Kidney (tissue), 14 donors: ENCODE data around the gene ENTREP1. TPM values are rescaled to one million over a fixed set of nuclear protein-coding genes. Genes with fewer than 3 reads are reported as not detected.

Source experiments
- DNase-seq, 5 donors: peaks; one replicate each; pipeline ENCODE4 v3.0.0-alpha.2; 2013 to 2020
- FAIRE-seq: peaks from 2 replicates; lab custom pipeline; 2012; peaks lifted over from hg19 to GRCh38; lab: Jason Lieb, UNC
- H3K27ac ChIP-seq, 2 donors: one replicate each; pipeline ENCODE4 v1.7.0; 2013; ENCODE audit warnings: low read depth in 2 of 2, low read length in 2 of 2, inconsistent platforms in 1 of 2
- H3K27me3 ChIP-seq: one replicate; pipeline ENCODE4 v1.7.1; 2013; ENCODE audit warnings: low read length, inconsistent platforms; ENCODE audit not compliant: control insufficient read depth, insufficient read depth
- H3K36me3 ChIP-seq, 3 donors: one replicate each; pipeline versions ENCODE4 v1.7.0 to v1.7.1; 2013; ENCODE audit warnings: low read length in 3 of 3, control low read depth in 1 of 3, inconsistent platforms in 1 of 3; ENCODE audit not compliant: insufficient read depth in 3 of 3, control insufficient read depth in 2 of 3
- H3K4me1 ChIP-seq, 3 donors: one replicate each; pipeline versions ENCODE4 v1.7.0 to v1.7.1; 2013; ENCODE audit warnings: low read length in 3 of 3, inconsistent platforms in 1 of 3, low read depth in 1 of 3; ENCODE audit not compliant: control insufficient read depth in 2 of 3, insufficient read depth in 2 of 3
- H3K4me3 ChIP-seq, 3 donors: one replicate each; pipeline versions ENCODE4 v1.7.0 to v1.8.1; 2013; ENCODE audit warnings: low read length in 3 of 3, control low read depth in 1 of 3, inconsistent platforms in 1 of 3
- H3K9ac ChIP-seq, 3 donors: one replicate each; pipeline versions ENCODE4 v1.7.0 to v1.7.1; 2013; ENCODE audit warnings: low read length in 3 of 3, control low read depth in 1 of 3, inconsistent platforms in 1 of 3
- H3K9me3 ChIP-seq, 3 donors: one replicate each; pipeline versions ENCODE4 v1.7.0 to v1.7.1; 2013; ENCODE audit warnings: low read length in 3 of 3, control low read depth in 1 of 3, inconsistent platforms in 1 of 3; ENCODE audit not compliant: control insufficient read depth in 2 of 3, insufficient read depth in 1 of 3
- intact Hi-C: fragments of 100-400 bp; cut with DNase I; formaldehyde crosslinking; loops from one replicate; pipeline ENCODE4 v1.11.1; 2022
- polyA plus RNA-seq: library from polyadenylated mRNA; stranded (reverse); fragments of 350-450 nt; fragmentation: Illumina TruSeq; extraction: RNeasy Lipid Tissue Mini Kit (QIAGEN cat#74804); gene quantifications from one replicate; pipeline ENCODE4 v1.2.3, GENCODE V29; 2014; ENCODE audit warnings: low read depth, low replicate concordance; ENCODE audit not compliant: insufficient read depth
- total RNA-seq: library from RNA; stranded (reverse); fragmentation: NEBNext Ultra II Directional; extraction: Animal tissue kit (Norgen Biotek cat#: 25700); gene quantifications from one replicate; pipeline ENCODE4 v1.2.1, GENCODE V29; 2021
- TF ChIP-seq, protein P1 (sequence below): IDR thresholded peaks from 3 replicates; pipeline ENCODE4 v1.5.1; 2012; ENCODE audit warnings: mild to moderate bottlenecking, moderate library complexity, borderline replicate concordance; ENCODE audit not compliant: insufficient read depth; ENCODE audit errors: extremely low read depth
- donor health status: control.
- donor health status: control.
- donor health status: control.
- donor health status: control.
- donor health status: control.
- donor health status: DM: yes; HTN: yes; CAD: no.
- donor health status: Normal renal cell carcinoma (clear cell type).

The ENTREP1 gene
- total and polyA plus RNA-seq, 2 donors from 2014 or later = 7.5 to 8.6 TPM

- H3K4me1 ChIP-seq = no peaks in the 10 kb centered on the region
- H3K9ac ChIP-seq = no peak overlapping the region
- no peaks in the 10 kb centered on the region for H3K27me3 ChIP-seq
- no peaks in the 10 kb centered on the region for H3K36me3 ChIP-seq
- no peaks in the 10 kb centered on the region for H3K9me3 ChIP-seq
- DNase-seq = no peak
- intact Hi-C loops = no loop called here
- TF ChIP-seq, protein P1, sequence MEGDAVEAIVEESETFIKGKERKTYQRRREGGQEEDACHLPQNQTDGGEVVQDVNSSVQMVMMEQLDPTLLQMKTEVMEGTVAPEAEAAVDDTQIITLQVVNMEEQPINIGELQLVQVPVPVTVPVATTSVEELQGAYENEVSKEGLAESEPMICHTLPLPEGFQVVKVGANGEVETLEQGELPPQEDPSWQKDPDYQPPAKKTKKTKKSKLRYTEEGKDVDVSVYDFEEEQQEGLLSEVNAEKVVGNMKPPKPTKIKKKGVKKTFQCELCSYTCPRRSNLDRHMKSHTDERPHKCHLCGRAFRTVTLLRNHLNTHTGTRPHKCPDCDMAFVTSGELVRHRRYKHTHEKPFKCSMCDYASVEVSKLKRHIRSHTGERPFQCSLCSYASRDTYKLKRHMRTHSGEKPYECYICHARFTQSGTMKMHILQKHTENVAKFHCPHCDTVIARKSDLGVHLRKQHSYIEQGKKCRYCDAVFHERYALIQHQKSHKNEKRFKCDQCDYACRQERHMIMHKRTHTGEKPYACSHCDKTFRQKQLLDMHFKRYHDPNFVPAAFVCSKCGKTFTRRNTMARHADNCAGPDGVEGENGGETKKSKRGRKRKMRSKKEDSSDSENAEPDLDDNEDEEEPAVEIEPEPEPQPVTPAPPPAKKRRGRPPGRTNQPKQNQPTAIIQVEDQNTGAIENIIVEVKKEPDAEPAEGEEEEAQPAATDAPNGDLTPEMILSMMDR = no peak
- no peak for FAIRE-seq
- H3K27ac ChIP-seq = no peak overlapping the region
- no peak overlapping the region for H3K4me3 ChIP-seq
Measured at GRCh38 chr9:69340631-69341030, 15.6 kb downstream of the ENTREP1 start.

DNA sequence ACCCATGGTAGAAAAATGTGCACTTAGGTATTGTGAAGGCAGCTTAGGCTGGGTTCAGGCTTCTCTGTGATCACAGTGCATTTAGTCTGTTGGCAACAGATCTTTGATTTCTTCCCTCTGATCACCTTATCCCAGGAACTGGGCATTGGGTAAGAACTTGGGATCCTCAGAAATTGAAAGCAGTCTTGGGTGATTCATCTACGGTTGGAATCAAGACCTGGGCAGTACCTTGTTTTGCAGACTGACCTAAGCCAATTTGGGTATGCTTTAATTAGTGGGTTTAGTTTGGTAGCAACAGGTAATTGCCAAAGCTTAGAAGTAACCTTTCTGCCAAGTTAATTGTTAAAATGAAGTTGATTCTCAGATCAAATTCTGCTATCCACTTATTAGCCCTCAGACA lies 17.8 kb downstream of the ENTREP1 start:
- Histone ChIP-seq H3K4me3 (no peak overlapping the region), H3K9ac (no peak overlapping the region), H3K4me1 (no peaks in the 10 kb centered on the region), H3K36me3 (no peaks in the 10 kb centered on the region), H3K27ac (no peak overlapping the region), H3K27me3 (no peaks in the 10 kb centered on the region), H3K9me3 (no peaks in the 10 kb centered on the region)
- FAIRE-seq (no peak), DNase-seq (no peak)
- TF ChIP-seq, protein P1 = no peak
- intact Hi-C loops = no loop called here

DNA sequence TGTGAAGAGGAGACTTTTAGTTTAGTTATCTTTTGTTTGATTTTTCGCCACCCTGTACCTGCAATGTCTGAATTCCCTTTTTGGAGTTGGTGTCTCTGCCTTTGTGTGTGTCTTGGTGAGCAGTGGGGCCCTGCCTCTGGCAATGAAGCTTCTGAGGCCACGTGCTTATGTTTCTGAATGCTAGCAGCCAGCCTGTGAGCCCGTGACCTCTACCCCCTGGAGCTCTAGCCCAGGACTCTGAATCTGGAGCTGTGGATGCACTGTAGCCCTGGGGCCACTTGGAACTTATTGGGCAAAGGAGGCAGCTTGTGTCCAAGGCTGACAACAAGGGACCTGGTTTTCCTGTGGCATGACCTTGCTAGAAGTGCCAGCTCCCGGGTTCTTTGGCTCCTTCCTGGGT lies 19.4 kb downstream of the ENTREP1 start:
- TF ChIP-seq, protein P1 = no peak
- no peak for DNase-seq
- Histone ChIP-seq H3K9ac (no peak overlapping the region), H3K36me3 (no peaks in the 10 kb centered on the region), H3K4me1 (no peaks in the 10 kb centered on the region), H3K9me3 (no peaks in the 10 kb centered on the region), H3K4me3 (no peak overlapping the region), H3K27me3 (no peaks in the 10 kb centered on the region), H3K27ac (no peak overlapping the region)
- no peak for FAIRE-seq
- intact Hi-C loops = no loop called here
